Mesenchymal stem cell (in vitro differentiated cells and primary cell): Measurements from ENCODE around the gene ZNRF2.

Experiments
- DNase-seq: peaks from one replicate; pipeline ENCODE4 v3.0.0-alpha.2; 2013
- H2AFZ ChIP-seq: one replicate; pipeline ENCODE4 v1.6.1; 2013; ENCODE audit warnings: low read depth, mild to moderate bottlenecking, control low read depth, inconsistent platforms, low read length, moderate library complexity
- H2AK5ac ChIP-seq: 2 replicates; pipeline ENCODE4 v1.6.1; 2013; ENCODE audit warnings: low read length, moderate library complexity, mild to moderate bottlenecking, inconsistent platforms; ENCODE audit not compliant: severe bottlenecking
- H2BK120ac ChIP-seq: one replicate; pipeline ENCODE4 v1.6.1; 2013; ENCODE audit warnings: low read depth, mild to moderate bottlenecking, inconsistent platforms, low read length, moderate library complexity
- H2BK12ac ChIP-seq, 2 experiments: one replicate each; pipeline ENCODE4 v1.6.1; 2013; ENCODE audit warnings: inconsistent platforms in 2 of 2, low read length in 2 of 2, mild to moderate bottlenecking in 2 of 2, moderate library complexity in 2 of 2, control low read depth in 1 of 2
- H2BK15ac ChIP-seq: one replicate; pipeline ENCODE4 v1.6.1; 2013; ENCODE audit warnings: mild to moderate bottlenecking, low read depth, inconsistent platforms; ENCODE audit not compliant: poor library complexity, severe bottlenecking
- H2BK5ac ChIP-seq: 2 replicates; pipeline ENCODE4 v1.6.1; 2013; ENCODE audit warnings: low read depth, mild to moderate bottlenecking, low read length, control low read depth, inconsistent platforms; ENCODE audit not compliant: poor library complexity, severe bottlenecking
- H3K14ac ChIP-seq, 2 experiments: one replicate each; pipeline ENCODE4 v1.6.1; 2013; ENCODE audit warnings: inconsistent platforms in 2 of 2, low read length in 2 of 2, control low read depth in 1 of 2, mild to moderate bottlenecking in 1 of 2, moderate library complexity in 1 of 2
- H3K18ac ChIP-seq, 2 experiments: one replicate each; pipeline ENCODE4 v1.6.1; 2013; ENCODE audit warnings: inconsistent platforms in 2 of 2, low read length in 2 of 2, control low read depth in 1 of 2, low read depth in 1 of 2, mild to moderate bottlenecking in 1 of 2
- H3K23ac ChIP-seq, 2 experiments: one replicate each; pipeline ENCODE4 v1.6.1; 2013; ENCODE audit warnings: inconsistent platforms in 2 of 2, low read length in 2 of 2, mild to moderate bottlenecking in 2 of 2, moderate library complexity in 2 of 2, control low read depth in 1 of 2
- H3K27ac ChIP-seq: 2 replicates; pipeline ENCODE4 v1.5.1; 2013; ENCODE audit warnings: mild to moderate bottlenecking, moderate library complexity, low read length, control low read depth, inconsistent platforms; ENCODE audit not compliant: poor library complexity, severe bottlenecking
- H3K27me3 ChIP-seq, 2 experiments: 2 replicates each; pipeline versions ENCODE4 v1.6.1 to v1.7.0; 2013; ENCODE audit warnings: low read length in 2 of 2, mild to moderate bottlenecking in 2 of 2, moderate library complexity in 2 of 2, control low read depth in 1 of 2, inconsistent platforms in 1 of 2; ENCODE audit not compliant: control insufficient read depth in 1 of 2, insufficient read depth in 1 of 2
- H3K36me3 ChIP-seq, 2 experiments: 2 replicates each; pipeline versions ENCODE4 v1.6.1 to v1.7.0; 2013; ENCODE audit warnings: low read length in 2 of 2, control low read depth in 1 of 2, inconsistent platforms in 1 of 2, low read depth in 1 of 2, mild to moderate bottlenecking in 1 of 2; ENCODE audit not compliant: insufficient read depth in 2 of 2, control insufficient read depth in 1 of 2
- H3K4ac ChIP-seq, 2 experiments: one replicate each; pipeline ENCODE4 v1.6.1; 2013; ENCODE audit warnings: inconsistent platforms in 2 of 2, low read length in 2 of 2, mild to moderate bottlenecking in 2 of 2, moderate library complexity in 2 of 2, control low read depth in 1 of 2, low read depth in 1 of 2
- H3K4me1 ChIP-seq: 2 replicates; pipeline ENCODE4 v1.6.1; 2013; ENCODE audit warnings: low read depth, low read length, control low read depth; ENCODE audit not compliant: control insufficient read depth, insufficient read depth
- H3K4me2 ChIP-seq: 2 replicates; pipeline ENCODE4 v1.6.1; 2013; ENCODE audit warnings: low read length, mild to moderate bottlenecking, inconsistent platforms; ENCODE audit not compliant: poor library complexity, severe bottlenecking
- H3K4me3 ChIP-seq, 2 experiments: 2 replicates each; pipeline versions ENCODE4 v1.5.1 to v1.7.0; 2013; ENCODE audit warnings: low read length in 2 of 2, mild to moderate bottlenecking in 2 of 2, control low read depth in 1 of 2, low read depth in 1 of 2; ENCODE audit not compliant: insufficient read depth in 1 of 2
- H3K79me1 ChIP-seq: replicated peaks from 2 replicates; pipeline ENCODE4 v1.6.1; 2013; ENCODE audit warnings: mild to moderate bottlenecking, control low read depth, low read length, inconsistent platforms; ENCODE audit not compliant: poor library complexity, severe bottlenecking
- H3K9ac ChIP-seq: 2 replicates; pipeline ENCODE4 v1.7.0; 2013; ENCODE audit warnings: mild to moderate bottlenecking, low read length, moderate library complexity
- H3K9me3 ChIP-seq: 2 replicates; pipeline ENCODE4 v1.7.0; 2013; ENCODE audit warnings: mild to moderate bottlenecking, low read length; ENCODE audit not compliant: control insufficient read depth
- H4K8ac ChIP-seq: one replicate; pipeline ENCODE4 v1.6.1; 2013; ENCODE audit warnings: inconsistent platforms, mild to moderate bottlenecking, low read length, moderate library complexity
- H4K91ac ChIP-seq: one replicate; pipeline ENCODE4 v1.6.1; 2013; ENCODE audit warnings: mild to moderate bottlenecking, low read length, inconsistent platforms
- WGBS: methylation state at CpG from one replicate; pipeline ENCODE4 v1.1.7; 2013; ENCODE audit warnings: mixed read lengths; 5-methylcytosine and 5-hydroxymethylcytosine counted together

Gene ZNRF2

GRCh38 chr7:30279653-30279904, 4.8 kb upstream of the ZNRF2 start:
- Histone ChIP-seq H3K27me3 (peaks cover 0 to 4% of the 10 kb centered on the region in 2 experiments), H3K79me1 (no peaks in the 10 kb centered on the region), H2AFZ (no peak overlapping the region), H2AK5ac (no peak overlapping the region), H3K4me3 (no peak overlapping the region), H3K9me3 (no peaks in the 10 kb centered on the region), H3K27ac (no peak overlapping the region), H3K4me1 (no peaks in the 10 kb centered on the region), H3K14ac (no peak overlapping the region), H3K4me2 (no peak overlapping the region), H2BK12ac (no peak overlapping the region), H3K23ac (no peak overlapping the region), H3K18ac (no peak overlapping the region), H4K91ac (no peak overlapping the region), H2BK15ac (no peak overlapping the region), H3K36me3 (no peaks in the 10 kb centered on the region), H3K9ac (no peak overlapping the region), H2BK120ac (no peak overlapping the region), H4K8ac (no peak overlapping the region), H2BK5ac (no peak overlapping the region), H3K4ac (no peak overlapping the region)
- no CpG with 5 or more reads among the region's 2 CpGs for WGBS
- DNase-seq, result no peak

- Histone ChIP-seq H3K9me3 (no peaks in the 10 kb centered on the region), H2AK5ac (no peak overlapping the region), H2BK15ac (no peak overlapping the region), H3K4ac (no peak overlapping the region), H2AFZ (no peak overlapping the region), H4K91ac (no peak overlapping the region), H3K36me3 (no peaks in the 10 kb centered on the region), H3K14ac (no peak overlapping the region), H3K27ac (no peak overlapping the region), H3K4me3 (no peak overlapping the region), H3K27me3 (peaks cover 0 to 4% of the 10 kb centered on the region in 2 experiments), H2BK5ac (no peak overlapping the region), H2BK12ac (no peak overlapping the region), H3K23ac (no peak overlapping the region), H2BK120ac (no peak overlapping the region), H3K4me2 (no peak overlapping the region), H4K8ac (no peak overlapping the region), H3K18ac (no peak overlapping the region), H3K4me1 (no peaks in the 10 kb centered on the region), H3K9ac (no peak overlapping the region), H3K79me1 (no peaks in the 10 kb centered on the region)
- WGBS, result 60% methylated on average over 1 of the region's 1 CpG
- DNase-seq, result no peak
These were observed 3.8 kb upstream of the ZNRF2 start for GRCh38 chr7:30280631-30281030.

- H3K9ac ChIP-seq, result no peak overlapping the region
- H3K14ac ChIP-seq, result no peak overlapping the region
- H2BK120ac ChIP-seq, result no peak overlapping the region
- no peaks in the 10 kb centered on the region for H3K36me3 ChIP-seq
- H3K4me3 ChIP-seq, result no peak overlapping the region
- no peaks in the 10 kb centered on the region for H3K79me1 ChIP-seq
- H2BK5ac ChIP-seq, result no peak overlapping the region
- H3K4me2 ChIP-seq, result no peak overlapping the region
- H2AK5ac ChIP-seq, result no peak overlapping the region
- no peaks in the 10 kb centered on the region for H3K9me3 ChIP-seq
- no peak overlapping the region for H2AFZ ChIP-seq
- no peak overlapping the region for H3K4ac ChIP-seq
- no peak overlapping the region for H3K23ac ChIP-seq
- no peak overlapping the region for H4K91ac ChIP-seq
- DNase-seq, result no peak
- H2BK12ac ChIP-seq, result no peak overlapping the region
- peaks cover 0 to 4% of the 10 kb centered on the region in 2 experiments for H3K27me3 ChIP-seq
- no peak overlapping the region for H3K18ac ChIP-seq
- H3K27ac ChIP-seq, result no peak overlapping the region
- no peaks in the 10 kb centered on the region for H3K4me1 ChIP-seq
- no peak overlapping the region for H4K8ac ChIP-seq
- H2BK15ac ChIP-seq, result no peak overlapping the region
- 18% methylated on average over 1 of the region's 1 CpG for WGBS
These were observed 3.1 kb upstream of the ZNRF2 start for GRCh38 chr7:30281263-30281662.

GRCh38 chr7:30281791-30282190, 2.6 kb upstream of the ZNRF2 start:
- no peak overlapping the region for H3K14ac ChIP-seq
- no peak overlapping the region for H3K27ac ChIP-seq
- H2AFZ ChIP-seq, result no peak overlapping the region
- no peak overlapping the region for H2BK120ac ChIP-seq
- no peak overlapping the region for H3K4ac ChIP-seq
- H2BK5ac ChIP-seq, result no peak overlapping the region
- H3K9ac ChIP-seq, result no peak overlapping the region
- H4K91ac ChIP-seq, result no peak overlapping the region
- H3K18ac ChIP-seq, result no peak overlapping the region
- peaks cover 0 to 4% of the 10 kb centered on the region in 2 experiments for H3K27me3 ChIP-seq
- no peak overlapping the region for H3K23ac ChIP-seq
- no peaks in the 10 kb centered on the region for H3K9me3 ChIP-seq
- H2BK12ac ChIP-seq, result no peak overlapping the region
- WGBS, result 85% methylated on average over 2 of the region's 2 CpGs
- no peak for DNase-seq
- no peak overlapping the region for H3K4me2 ChIP-seq
- H3K4me3 ChIP-seq, result no peak overlapping the region
- no peak overlapping the region for H2AK5ac ChIP-seq
- H2BK15ac ChIP-seq, result no peak overlapping the region
- H3K79me1 ChIP-seq, result no peaks in the 10 kb centered on the region
- no peaks in the 10 kb centered on the region for H3K4me1 ChIP-seq
- no peaks in the 10 kb centered on the region for H3K36me3 ChIP-seq
- no peak overlapping the region for H4K8ac ChIP-seq
